ENCODE results near the gene ANAPC16. TPM values are rescaled to one million over a fixed set of nuclear protein-coding genes. Genes with fewer than 3 reads are reported as not detected.
A peak's percentile ranks its signal among the peaks of the same experiment; 100 is the strongest.

ANAPC16 gene
- total and polyA plus RNA-seq, 11 donors = 124 to 242 (median 179) TPM

DNA sequence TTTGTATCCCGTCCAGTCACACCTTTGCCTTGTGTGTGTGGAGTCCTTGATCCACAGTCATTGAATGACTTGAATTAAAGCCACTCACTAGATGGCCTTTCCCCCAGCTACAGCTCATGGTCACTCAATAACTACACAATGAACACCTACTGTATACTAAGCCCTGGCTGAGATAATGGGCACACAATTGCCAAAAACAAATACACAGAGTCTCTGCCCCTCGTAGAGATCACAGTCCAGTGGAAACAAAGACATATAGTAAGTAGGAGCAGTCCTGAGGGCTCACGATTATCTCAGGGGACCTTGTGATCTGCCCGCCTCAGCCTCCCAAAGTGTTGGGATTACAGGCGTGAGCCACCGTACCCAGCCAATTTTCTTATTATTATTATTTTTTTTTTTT is 35.8 kb downstream of the ANAPC16 start:
- Histone ChIP-seq H3K4me1 (peaks cover 42 to 99% (median 88%) of the 10 kb centered on the region in 12 donors), H3K36me3 (no peaks in the 10 kb centered on the region)

DNA sequence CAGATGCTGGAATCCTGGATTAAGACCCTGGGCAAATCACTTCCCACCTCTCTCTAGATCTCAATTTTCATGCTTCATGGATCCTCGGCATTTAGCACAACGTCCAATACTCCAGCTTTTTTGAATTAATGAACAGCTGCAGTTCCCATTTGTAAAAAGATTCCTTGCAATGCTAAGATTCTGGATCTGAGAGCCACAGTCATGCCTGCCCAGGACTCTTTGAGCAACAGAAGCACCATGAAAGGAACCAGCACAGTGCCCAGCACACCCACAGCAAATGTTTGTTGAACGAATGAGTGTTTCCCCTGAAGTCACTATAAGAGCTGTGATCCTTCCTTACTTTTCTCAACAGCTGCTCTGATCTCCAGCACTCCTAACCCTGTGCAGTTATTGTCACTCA is 37.2 kb downstream of the ANAPC16 start:
- ATAC-seq = no peak
- H3K4me1 ChIP-seq = peaks cover 35 to 98% (median 84%) of the 10 kb centered on the region in 12 donors
- no peak overlapping the region for H3K4me3 ChIP-seq
- peak overlapping the region; percentile 74 to 97 (median 94) for H3K27ac ChIP-seq
- H3K36me3 ChIP-seq = no peaks in the 10 kb centered on the region
- no peaks in the 10 kb centered on the region for H3K9me3 ChIP-seq
- H3K27me3 ChIP-seq = no peaks in the 10 kb centered on the region
- WGBS, 4 donors = 62 to 79% (median 70%) methylated on average over 3 of the region's 3 CpGs
- no peak for DNase-seq
- intact Hi-C loops (cut with DNase I) = no loop called here
- TF ChIP-seq POLR2A (IDR thresholded peaks at IDR 0.05) = no peak
- TF ChIP-seq, protein P1, sequence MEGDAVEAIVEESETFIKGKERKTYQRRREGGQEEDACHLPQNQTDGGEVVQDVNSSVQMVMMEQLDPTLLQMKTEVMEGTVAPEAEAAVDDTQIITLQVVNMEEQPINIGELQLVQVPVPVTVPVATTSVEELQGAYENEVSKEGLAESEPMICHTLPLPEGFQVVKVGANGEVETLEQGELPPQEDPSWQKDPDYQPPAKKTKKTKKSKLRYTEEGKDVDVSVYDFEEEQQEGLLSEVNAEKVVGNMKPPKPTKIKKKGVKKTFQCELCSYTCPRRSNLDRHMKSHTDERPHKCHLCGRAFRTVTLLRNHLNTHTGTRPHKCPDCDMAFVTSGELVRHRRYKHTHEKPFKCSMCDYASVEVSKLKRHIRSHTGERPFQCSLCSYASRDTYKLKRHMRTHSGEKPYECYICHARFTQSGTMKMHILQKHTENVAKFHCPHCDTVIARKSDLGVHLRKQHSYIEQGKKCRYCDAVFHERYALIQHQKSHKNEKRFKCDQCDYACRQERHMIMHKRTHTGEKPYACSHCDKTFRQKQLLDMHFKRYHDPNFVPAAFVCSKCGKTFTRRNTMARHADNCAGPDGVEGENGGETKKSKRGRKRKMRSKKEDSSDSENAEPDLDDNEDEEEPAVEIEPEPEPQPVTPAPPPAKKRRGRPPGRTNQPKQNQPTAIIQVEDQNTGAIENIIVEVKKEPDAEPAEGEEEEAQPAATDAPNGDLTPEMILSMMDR (IDR thresholded peaks at IDR 0.05) = no peak

More for the DNA sequence above, 35.8 kb downstream of the ANAPC16 start:
- peak overlapping the region in 9 of 12 donors; percentile 18 to 95 (median 92) for H3K27ac ChIP-seq
- H3K27me3 ChIP-seq = no peaks in the 10 kb centered on the region
- intact Hi-C loops (cut with DNase I) = no loop called here
- no peak for TF ChIP-seq POLR2A (IDR thresholded peaks at IDR 0.05)
- TF ChIP-seq, protein P1 (IDR thresholded peaks at IDR 0.05) = no peak
- no peak for DNase-seq
- no peak overlapping the region for H3K4me3 ChIP-seq
- no peak for ATAC-seq
- 88 to 94% (median 91%) methylated on average over 6 of the region's 6 CpGs for WGBS, 4 donors
- H3K9me3 ChIP-seq = no peaks in the 10 kb centered on the region

DNA sequence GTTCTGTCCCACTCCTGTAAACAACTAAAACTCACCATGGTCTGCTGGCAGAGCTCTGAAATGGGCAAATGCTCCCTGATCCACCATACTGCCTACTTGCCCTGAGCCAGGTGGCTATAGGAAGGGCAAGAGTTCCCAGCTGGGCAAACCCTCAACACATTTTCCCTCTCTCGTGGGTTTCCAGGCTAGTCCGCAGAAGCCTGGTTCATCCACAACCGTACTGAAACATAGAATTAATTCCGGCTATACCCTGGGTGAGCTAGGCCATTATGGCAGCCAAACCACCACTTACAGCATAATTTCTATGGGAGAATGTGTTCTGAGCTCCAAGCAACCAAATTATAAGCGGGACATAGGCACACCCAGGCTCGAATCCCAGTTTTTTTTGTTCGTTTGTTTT is 37.8 kb downstream of the ANAPC16 start:
- Histone ChIP-seq H3K4me1 (peaks cover 31 to 96% (median 78%) of the 10 kb centered on the region in 12 donors), H3K4me3 (no peak overlapping the region), H3K27ac (peak overlapping the region; percentile 74 to 97 (median 94)), H3K9me3 (no peaks in the 10 kb centered on the region), H3K36me3 (no peaks in the 10 kb centered on the region), H3K27me3 (no peaks in the 10 kb centered on the region)
- intact Hi-C loops (cut with DNase I) = no loop called here
- 82 to 90% (median 87%) methylated on average over 7 of the region's 7 CpGs for WGBS, 4 donors
- DNase-seq = no peak
- TF ChIP-seq, protein P1 (IDR thresholded peaks at IDR 0.05) = no peak
- no peak for TF ChIP-seq POLR2A (IDR thresholded peaks at IDR 0.05)
- ATAC-seq = no peak

DNA sequence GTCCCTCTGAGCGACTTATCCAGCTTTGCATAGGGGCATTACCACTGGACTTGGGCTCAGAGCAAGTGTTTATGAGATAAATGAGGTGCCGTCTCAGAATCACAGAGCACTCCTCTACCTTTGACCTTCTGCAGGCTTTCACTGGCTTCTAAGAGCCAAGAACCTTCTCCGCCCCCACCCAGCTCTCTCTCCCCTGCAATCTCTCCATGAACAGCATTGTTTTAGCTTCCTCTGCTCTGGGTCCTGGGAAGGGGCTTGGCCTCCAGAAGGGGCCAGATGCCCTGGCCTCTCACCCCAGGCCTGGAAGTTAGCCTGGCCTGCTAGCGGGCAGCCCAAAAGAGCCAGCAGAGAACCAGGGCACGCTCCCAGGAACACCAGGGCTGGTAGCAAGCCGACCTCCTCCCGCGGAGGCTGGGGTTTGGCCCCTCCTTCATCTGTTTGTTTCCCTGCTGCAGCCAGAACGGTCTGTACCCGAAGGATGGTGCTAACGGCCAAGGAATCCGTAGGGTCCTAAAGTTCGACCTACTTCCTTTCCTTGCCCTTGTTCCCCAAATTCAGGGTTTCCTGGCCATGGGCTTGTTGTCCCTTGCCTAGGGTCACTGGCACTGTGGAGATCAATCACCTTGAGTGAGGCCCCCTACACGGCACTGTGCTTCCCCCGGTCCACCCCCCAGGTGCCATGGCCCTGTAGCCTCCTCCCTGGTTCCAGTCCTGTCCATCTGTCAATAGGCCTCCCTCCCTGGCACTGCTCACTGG is 39.2 kb downstream of the ANAPC16 start:
- DNase-seq (peak; percentile 87 to 96 (median 93)), ATAC-seq (peak; percentile 92 to 95 (median 92))
- 5 to 12% (median 8%) methylated on average over 13 to 15 of the region's 15 CpGs for WGBS, 4 donors
- peak overlapping the region in 7 of 12 donors; percentile 4 to 31 (median 23) for H3K4me3 ChIP-seq
- TF ChIP-seq, protein P1 (IDR thresholded peaks at IDR 0.05) = peak in 3 of 12 donors; percentile 8 to 23 (median 13)
- TF ChIP-seq POLR2A (IDR thresholded peaks at IDR 0.05) = peak in 1 of 2 donors; percentile 67
- H3K9me3 ChIP-seq = no peaks in the 10 kb centered on the region
- H3K4me1 ChIP-seq = peaks cover 34 to 96% (median 78%) of the 10 kb centered on the region in 12 donors
- H3K27me3 ChIP-seq = no peaks in the 10 kb centered on the region
- H3K36me3 ChIP-seq = no peaks in the 10 kb centered on the region
- H3K27ac ChIP-seq = peak overlapping the region; percentile 74 to 97 (median 94)
- intact Hi-C loops (cut with DNase I) = loop anchor here in 3 of 10 donors (2.0 to 5.0 kb wide), 2 partner anchors 18 to 72 kb away; partner anchors contain the start of gene DDIT4 (in 2 of the 3)
